Stimulated activated CD4-positive, alpha-beta T cell treated with anti-CD3 and anti-CD28 coated beads, Interleukin-2, amount 100 ng/mL, for 4 hours (primary cell): Measurements from ENCODE around the gene GTF3C1.

Experiments used
- DNase-seq: peaks from one replicate; pipeline ENCODE4 v3.0.0-alpha.2; 2020; ENCODE audit warnings: low read depth

The GTF3C1 gene

DNA sequence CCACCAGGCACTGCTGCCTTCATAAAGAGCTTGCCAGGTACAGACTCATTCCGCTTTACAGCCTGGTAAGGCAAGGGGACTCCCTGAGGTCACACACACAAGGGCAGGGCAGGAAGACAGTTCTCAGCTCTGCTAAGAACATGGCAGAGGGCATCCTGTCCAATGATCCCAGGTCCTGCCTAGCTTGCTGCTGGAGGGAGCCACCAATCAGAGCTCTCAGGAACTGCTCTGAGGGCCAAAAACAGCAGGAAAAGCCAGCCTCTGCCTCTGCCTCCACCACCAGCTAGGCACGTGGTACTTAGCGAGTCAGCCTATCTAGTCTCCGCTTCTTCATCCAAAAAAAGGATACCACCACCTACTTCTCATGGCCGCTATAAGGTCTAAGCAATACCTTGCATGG is 66.1 kb downstream of the GTF3C1 start:
- DNase-seq = no peak

- no peak for DNase-seq
Measured at GRCh38 chr16:27483088-27483437, 66.7 kb downstream of the GTF3C1 start.

- no peak for DNase-seq
Measured at GRCh38 chr16:27482397-27483087, 67.2 kb downstream of the GTF3C1 start.

GRCh38 chr16:27481282-27481934 is 68.3 kb downstream of the GTF3C1 start:
- no peak for DNase-seq

DNA sequence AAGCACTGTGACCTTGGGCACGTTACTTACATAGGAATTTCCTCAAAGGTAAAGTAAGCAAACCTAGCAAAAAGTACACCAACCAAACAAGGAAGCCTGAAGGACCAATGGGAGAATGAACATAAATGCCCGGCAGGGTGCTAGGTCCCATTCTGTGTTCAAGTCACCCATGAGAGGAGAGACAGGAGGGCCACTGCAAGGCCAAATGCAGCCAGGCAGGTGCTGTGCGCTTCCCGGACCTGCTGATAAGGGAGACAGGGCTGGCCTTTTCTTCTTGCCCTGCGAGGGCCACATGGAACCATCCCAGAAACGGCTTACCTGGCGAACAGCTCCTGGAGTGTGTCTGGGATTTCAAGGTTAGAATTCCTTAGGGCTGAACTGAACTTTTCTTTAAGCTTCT is 69.0 kb downstream of the GTF3C1 start:
- DNase-seq = no peak

GRCh38 chr16:27476240-27476639 is 73.5 kb downstream of the GTF3C1 start:
- DNase-seq = no peak

- DNase-seq = no peak
Measured at GRCh38 chr16:27475561-27475960, 74.2 kb downstream of the GTF3C1 start.

DNA sequence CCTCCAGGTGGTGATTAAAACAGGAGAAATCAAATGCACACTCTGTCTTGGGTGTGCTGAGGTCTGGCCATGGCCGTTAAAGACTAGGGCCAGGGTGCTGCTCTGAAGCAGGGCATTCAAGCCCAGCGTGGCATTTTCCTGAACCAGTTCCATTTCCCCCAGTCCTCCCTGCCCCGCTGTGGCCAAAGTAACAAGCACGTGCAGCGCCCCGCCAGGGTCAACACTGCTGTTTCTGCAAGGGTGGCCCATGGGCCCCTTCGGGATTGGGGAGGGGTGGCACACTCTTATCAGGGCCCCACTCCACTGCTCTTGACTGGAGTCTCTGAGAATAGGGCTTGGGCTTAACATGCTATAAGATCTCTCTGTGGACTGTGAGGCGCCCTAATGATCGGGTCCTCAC is 74.8 kb downstream of the GTF3C1 start:
- DNase-seq = no peak

DNA sequence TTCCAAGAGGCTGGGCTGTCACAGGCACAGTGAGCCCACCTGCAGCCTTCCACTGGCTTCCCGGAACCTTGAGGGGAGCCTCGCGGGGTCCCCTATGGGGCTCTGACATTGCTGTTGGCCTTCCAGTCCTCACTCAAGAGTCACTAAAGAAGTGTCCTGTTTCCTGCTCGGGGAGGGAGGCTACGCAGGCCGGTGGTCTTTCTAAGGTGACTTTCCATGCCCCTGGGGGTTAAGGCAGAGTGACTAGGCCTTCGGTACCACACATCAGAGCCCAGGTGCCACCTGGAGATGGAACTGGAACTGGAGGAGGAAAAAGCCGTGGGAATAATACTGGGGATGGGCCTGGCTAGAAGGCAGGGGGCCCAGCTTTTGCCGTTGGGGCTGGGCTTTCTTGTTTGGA is 75.7 kb downstream of the GTF3C1 start:
- DNase-seq = no peak

DNA sequence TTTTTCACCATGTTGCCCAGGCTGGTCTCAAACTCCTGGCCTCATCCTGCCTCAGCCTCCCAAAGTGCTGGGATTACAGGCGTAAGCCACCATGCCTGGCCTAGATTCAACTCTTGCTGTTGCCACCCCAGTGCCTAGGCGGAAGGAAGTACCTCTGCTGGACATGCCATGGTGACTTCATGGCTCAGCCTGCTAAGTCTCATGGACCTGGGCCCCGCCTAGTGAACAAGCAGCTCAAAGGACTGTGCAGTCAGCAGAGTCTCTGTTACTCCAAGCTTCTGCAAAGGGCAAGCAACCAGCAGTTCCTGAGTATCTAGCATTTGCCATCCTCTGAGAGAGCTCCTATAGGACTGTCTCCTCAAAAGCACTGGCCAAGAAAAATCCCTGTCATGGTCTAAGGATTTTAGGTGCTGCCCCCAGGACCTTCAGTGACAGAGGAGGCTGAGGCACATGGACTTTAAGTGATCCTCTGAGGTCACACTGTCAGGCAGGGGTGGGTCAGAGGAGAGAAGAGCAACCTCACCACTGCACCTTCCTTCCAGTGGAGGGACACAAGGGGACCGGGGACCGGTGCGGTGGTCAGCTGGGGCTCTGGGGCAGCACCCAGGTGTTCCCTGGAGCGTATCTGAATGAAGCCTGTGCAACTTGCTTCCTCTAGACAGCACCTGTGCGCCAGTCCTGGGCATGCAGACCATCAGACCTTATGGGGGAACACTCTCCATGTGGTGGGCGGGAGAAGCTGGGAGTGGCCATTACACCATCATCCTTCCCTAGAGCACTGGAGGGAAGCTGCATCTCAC is 76.4 kb downstream of the GTF3C1 start:
- no peak for DNase-seq

DNA sequence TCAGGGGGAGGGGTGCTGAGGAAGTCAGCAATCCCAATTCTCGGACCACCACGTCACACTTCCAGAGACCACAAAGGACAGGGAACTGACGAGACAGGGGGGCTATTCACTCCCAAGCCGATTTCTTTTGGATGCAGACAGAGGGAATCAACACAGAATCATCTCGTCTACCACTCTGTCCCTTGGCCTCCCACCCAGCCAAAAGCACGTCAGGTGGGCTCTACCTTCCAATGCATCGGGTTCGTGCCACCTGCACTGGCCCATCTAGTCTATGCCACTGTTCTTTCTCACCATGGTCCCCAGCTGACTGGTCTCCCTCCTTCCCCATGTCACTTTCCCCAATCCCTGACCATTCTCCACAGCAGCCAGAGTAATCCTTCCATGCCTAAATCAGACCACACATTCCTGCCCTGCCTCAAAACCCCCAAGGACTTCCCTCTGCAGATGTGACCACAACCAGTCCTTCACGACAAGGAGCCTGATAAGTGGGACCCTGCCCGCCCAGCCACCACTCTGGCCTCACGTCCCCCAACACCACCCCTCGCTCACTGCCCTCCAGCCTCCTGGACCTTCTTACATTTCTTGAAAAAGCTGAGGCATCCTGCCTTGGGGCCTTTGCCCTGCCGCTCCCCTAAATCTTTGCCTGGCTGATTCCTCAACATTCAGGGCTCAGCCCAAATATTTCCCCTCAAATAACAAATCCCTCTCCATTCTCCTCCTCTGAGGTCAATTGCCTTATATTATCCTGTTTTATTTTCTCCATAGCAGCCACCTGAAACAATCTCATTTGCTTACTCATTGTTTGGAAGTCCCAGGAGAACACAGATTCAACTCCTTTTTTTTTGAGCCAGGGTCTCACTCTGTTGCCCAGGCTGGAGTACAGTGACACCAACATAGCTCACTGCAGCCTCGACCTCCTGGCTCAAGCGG is 77.4 kb downstream of the GTF3C1 start:
- DNase-seq = no peak

DNA sequence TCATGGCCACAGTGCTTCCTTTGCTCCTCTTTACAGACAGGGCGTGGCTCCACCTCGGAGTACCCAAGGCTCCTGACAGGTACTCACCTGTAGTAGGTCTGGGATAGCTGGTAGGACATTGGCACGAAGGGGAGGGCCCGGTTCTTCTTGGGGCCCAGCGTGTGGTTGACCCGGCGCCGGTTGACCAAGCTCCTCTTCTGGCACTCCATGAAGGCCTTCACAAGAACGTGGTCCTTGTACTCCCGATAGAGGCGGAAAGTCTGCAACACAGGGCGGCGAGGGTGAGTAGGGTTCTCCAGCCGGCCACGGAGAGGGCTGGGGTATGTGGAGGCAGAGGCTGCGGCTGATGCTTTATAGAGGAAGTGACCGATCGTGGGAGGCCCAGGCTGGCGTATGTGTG is 78.1 kb downstream of the GTF3C1 start:
- DNase-seq = no peak

- no peak for DNase-seq
Measured at GRCh38 chr16:27470567-27471431, 78.9 kb downstream of the GTF3C1 start.

GRCh38 chr16:27468941-27469531 is 80.7 kb downstream of the GTF3C1 start:
- DNase-seq = no peak

DNA sequence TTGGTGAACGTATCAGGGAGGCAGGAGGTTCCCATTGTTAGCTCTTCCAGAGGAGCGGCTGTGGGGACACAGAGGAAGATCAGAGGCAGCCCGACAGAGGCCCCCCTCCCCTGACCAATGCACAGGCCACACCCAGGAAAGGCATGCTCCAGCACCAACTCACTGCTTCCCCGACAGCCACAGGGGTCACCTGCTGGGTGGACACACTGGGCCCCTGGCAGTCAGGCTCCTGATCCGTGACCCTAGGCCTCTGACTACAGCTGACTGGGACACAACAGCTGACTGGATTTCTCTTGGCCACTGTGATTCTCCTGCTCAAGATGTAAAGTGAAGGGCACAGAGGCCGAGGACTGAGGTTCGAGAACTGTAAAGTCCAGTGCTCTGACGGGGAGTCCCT is 84.2 kb downstream of the GTF3C1 start:
- no peak for DNase-seq

DNA sequence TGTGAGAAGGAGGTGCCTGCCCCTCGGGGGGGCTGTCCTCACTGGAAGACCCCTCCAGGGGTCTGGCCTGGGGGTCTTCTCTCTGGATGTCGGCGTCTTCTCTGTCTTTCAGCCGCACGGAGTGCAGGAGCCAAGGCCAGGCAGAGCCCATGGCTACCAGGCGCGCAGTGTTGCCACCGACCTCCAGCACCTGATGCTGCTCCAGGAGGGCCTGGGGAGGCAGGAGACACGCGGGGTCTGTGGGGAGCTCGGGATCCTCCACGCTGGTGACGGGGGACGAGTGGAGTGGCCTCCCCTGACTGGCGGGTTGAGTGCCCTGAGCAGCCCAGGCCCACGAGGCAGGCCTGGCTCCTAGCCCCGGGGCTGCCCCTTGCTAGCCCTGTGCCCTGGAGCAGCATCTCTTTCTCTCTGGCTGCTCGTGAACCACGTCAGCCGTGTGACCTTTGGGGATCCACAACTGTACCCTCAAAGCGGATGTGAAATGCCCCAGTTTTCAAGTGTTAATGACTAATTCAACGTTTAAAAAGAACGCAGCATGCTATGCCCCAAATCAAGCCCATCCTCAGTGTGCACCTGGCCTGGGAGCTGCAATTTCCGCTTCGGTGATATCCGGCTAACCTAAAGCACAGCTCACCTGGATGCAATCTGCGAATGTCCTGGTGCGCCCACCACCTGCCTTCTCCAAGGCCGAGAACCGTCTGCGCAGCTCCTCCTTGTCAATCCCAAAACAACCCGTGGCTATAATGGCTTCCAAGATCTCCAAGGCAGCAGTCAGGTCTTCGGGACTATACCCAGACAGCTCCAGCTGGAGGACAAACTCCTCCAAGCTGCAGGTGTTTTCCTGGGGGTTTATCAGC is 84.9 kb downstream of the GTF3C1 start:
- DNase-seq = no peak

DNA sequence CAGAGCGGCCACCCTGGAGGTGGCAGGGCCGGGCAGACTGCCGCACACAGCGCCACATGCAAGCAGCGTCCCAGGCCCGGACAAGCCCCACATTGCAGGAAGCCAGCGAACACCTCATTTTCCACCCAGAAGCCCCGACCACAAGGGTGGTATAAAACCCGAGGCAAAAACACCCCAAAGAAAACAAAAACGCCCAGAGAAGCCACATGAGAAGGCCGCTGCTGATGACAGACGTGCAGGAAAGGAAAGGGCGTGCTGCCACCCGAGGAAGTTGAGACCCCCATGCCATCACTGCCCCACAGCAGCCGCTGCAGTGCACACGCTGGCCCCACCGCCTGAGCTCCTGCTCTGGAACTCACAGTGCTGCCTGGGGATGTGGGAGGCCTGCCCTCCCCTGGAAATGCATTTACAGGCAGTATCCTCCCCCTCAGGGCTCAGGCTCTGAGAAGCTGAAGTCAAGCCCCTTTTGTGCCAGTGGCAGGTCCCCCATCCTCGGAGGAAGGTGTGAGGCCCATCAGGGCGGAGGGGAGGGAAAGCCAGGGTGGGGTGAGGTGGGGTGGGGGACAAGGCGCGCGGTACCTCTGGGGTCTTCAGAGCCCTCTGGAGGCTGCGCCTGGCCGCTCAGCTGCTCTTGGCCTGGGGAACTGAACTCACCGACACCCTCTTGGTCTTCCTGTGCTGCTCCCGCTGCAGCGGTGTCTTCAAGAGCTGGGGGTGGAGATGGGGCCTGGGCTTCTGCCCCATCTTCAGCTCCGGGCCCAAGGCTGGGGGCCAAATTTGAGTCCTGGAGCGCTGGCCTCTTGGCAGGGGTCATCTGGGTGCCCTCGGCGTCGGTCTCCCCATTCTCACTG is 85.7 kb downstream of the GTF3C1 start:
- no peak for DNase-seq

DNA sequence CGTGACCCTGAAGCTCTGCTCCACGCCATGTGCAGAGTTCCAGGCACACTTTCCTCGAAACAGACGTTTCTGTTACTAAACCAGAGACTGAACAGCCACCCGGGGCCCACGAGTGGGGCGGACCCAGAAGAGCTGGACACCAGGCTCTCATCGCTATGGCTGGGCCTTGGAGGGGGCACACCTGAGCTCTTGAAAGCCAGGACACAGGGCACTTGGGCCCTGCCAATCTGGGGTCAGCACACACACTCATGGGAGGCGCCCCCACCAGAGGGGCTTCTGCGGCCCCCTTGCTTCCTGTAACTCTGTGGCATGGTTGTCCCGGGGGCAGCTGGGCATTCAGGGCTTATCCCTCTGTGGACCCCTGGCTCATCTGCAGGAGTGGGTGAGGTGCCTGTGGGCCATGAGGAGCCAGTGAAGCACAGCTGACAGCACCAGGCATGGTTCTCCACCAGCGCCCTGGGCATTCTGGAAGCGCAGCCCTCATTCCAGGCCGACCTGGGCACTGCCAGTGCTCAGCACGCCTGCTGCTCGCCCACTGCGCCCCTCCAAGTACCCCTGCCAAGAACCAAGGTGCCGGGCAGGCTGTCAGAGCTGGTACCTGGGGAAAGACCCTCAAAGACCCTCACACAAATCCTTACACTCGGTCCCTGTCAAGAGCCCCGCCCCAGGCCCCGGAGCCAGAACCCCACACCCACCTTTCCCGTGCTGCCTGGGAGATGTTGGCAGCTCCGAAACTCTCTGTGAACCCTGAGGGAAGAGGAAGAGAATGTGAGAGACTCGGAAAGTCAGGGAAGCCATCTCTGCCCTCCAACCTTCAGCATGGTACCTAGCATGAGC is 86.6 kb downstream of the GTF3C1 start:
- DNase-seq = no peak
